Measurements from ENCODE around the gene OMP.

OMP gene

GRCh38 chr11:77063861-77064260, 38.8 kb upstream of the OMP start (continued):
- TF ChIP-seq KLF10 (tag by site-specific recombination; IDR thresholded peaks at IDR 0.05) = no peak
- no peak for TF ChIP-seq ZNF280C (tag by site-specific recombination; IDR thresholded peaks at IDR 0.05)
- TF ChIP-seq EGR2 (tag by site-specific recombination; IDR thresholded peaks at IDR 0.05; ENCODE audit: low read depth) = no peak

- POLR2A ChIA-PET = no interaction called here
- H3K9me3 ChIP-seq (ENCODE audit: control insufficient read depth, insufficient read depth, low read depth, low read length) = no peaks in the 10 kb centered on the region
- H3K4me1 ChIP-seq (ENCODE audit: control insufficient read depth, insufficient read depth, low read length) = no peaks in the 10 kb centered on the region
- CTCF ChIA-PET = interaction anchor here (1.4 to 2.2 kb wide), 3 partner anchors 17 to 26 kb away, joined by 8 to 14 read pairs (median 14); no protein-coding TSS in a partner anchor
- no peak overlapping the region for H3K4me3 ChIP-seq (ENCODE audit: low read depth, low read length)
- no peak overlapping the region for H3K27ac ChIP-seq (ENCODE audit: extremely low read depth, low read depth, low read length)
- TF ChIP-seq KLF8 (tag by site-specific recombination; IDR thresholded peaks at IDR 0.05) (no peak), ZNF558 (tag by site-specific recombination; IDR thresholded peaks at IDR 0.05) (no peak), ZNF174 (tag by site-specific recombination; IDR thresholded peaks at IDR 0.05) (no peak), HIC1 (tag by site-specific recombination; IDR thresholded peaks at IDR 0.05) (no peak), ZNF266 (tag by site-specific recombination; IDR thresholded peaks at IDR 0.05; ENCODE audit: low read depth) (no peak), ZNF341 (tag by site-specific recombination; IDR thresholded peaks at IDR 0.05; ENCODE audit: low read depth) (no peak), ZNF621 (tag by site-specific recombination; IDR thresholded peaks at IDR 0.05) (no peak), PRDM6 (tag by site-specific recombination; IDR thresholded peaks at IDR 0.05) (no peak), ZNF701 (tag by site-specific recombination; IDR thresholded peaks at IDR 0.05) (no peak), ZNF366 (tag by site-specific recombination; conservative IDR thresholded peaks at IDR 0.05) (no peak), ZNF776 (tag by site-specific recombination; IDR thresholded peaks at IDR 0.05; ENCODE audit: borderline replicate concordance) (no peak), ZNF16 (tag by site-specific recombination; IDR thresholded peaks at IDR 0.05; ENCODE audit: low read depth) (no peak), KLF7 (tag by site-specific recombination; IDR thresholded peaks at IDR 0.05; ENCODE audit: borderline replicate concordance) (no peak), ZNF202 (tag by site-specific recombination; IDR thresholded peaks at IDR 0.05; ENCODE audit: borderline replicate concordance) (no peak), ZNF362 (tag by site-specific recombination; IDR thresholded peaks at IDR 0.05) (no peak), ZNF600 (tag by site-specific recombination; IDR thresholded peaks at IDR 0.05) (no peak)
- H3K36me3 ChIP-seq (ENCODE audit: control insufficient read depth in 2 of 2, insufficient read depth in 1 of 2, low read length in 2 of 2) = no peaks in the 10 kb centered on the region
Observed at GRCh38 chr11:77064648-77065217, 37.9 kb upstream of the OMP start.
